OCI-LY7 (cell line): ENCODE results near the gene SKP2. TPM values are rescaled to one million over a fixed set of nuclear protein-coding genes. Genes with fewer than 3 reads are reported as not detected.

Experiments used
- BruUV-seq: library from RNA; stranded (reverse); fragments of 400-500 nt; replicated peaks from 2 replicates; lab custom pipeline; 2021; lab: Mats Ljungman, UMichigan
- CTCF ChIA-PET: fragments of 300-600 bp; sonication (Branson Sonifier 250); formaldehyde crosslinking; loops from one replicate; lab custom pipeline; 2022; ENCODE audit warnings: antibody characterized with exemption; ENCODE audit not compliant: unreplicated experiment; lab: Charles Lee
- POLR2A ChIA-PET: fragments of 300-600 bp; sonication (Branson Sonifier 250); formaldehyde crosslinking; loops from one replicate; lab custom pipeline; 2022; ENCODE audit warnings: antibody characterized with exemption; lab: Charles Lee
- DNase-seq: peaks from one replicate; pipeline ENCODE4 v3.0.0-alpha.2; 2015; ENCODE audit warnings: low spot score
- H2AFZ ChIP-seq: fragments of 200-600 bp; sonication (generic), shearing (Covaris generic); 2 replicates; pipeline ENCODE4 v1.6.1; 2014; ENCODE audit warnings: mild to moderate bottlenecking, antibody characterized with exemption, low read length, moderate library complexity
- H3K27ac ChIP-seq: fragments of 200-600 bp; sonication (generic); 2 replicates; pipeline ENCODE4 v1.5.1; 2014; ENCODE audit warnings: mixed run types, low read depth, mild to moderate bottlenecking, moderate library complexity, low read length, inconsistent platforms; ENCODE audit not compliant: poor library complexity, severe bottlenecking
- H3K36me3 ChIP-seq: fragments of 200-600 bp; sonication (generic); 2 replicates; pipeline ENCODE4 v1.6.1; 2014; ENCODE audit warnings: mild to moderate bottlenecking, antibody characterized with exemption, low read length, moderate library complexity, mixed read lengths; ENCODE audit not compliant: insufficient read depth
- H3K4me1 ChIP-seq: fragments of 200-600 bp; sonication (generic); 2 replicates; pipeline ENCODE4 v1.5.1; 2014; ENCODE audit warnings: mild to moderate bottlenecking, low read length; ENCODE audit not compliant: insufficient read depth, poor library complexity, severe bottlenecking
- H3K4me2 ChIP-seq: fragments of 200-600 bp; sonication (generic); 2 replicates; pipeline ENCODE4 v1.6.1; 2014; ENCODE audit warnings: mild to moderate bottlenecking, low read length
- H3K4me3 ChIP-seq: fragments of 200-600 bp; sonication (generic); 2 replicates; pipeline ENCODE4 v1.5.1; 2014; ENCODE audit warnings: mild to moderate bottlenecking, low read depth, low read length; ENCODE audit not compliant: poor library complexity, severe bottlenecking
- H3K79me2 ChIP-seq: fragments of 200-600 bp; sonication (generic); 2 replicates; pipeline ENCODE4 v1.6.1; 2016; ENCODE audit warnings: low read depth, mild to moderate bottlenecking, low read length, moderate library complexity, mixed read lengths; ENCODE audit not compliant: insufficient read depth
- H3K9me2 ChIP-seq: fragments of 200-600 bp; sonication (generic); 2 replicates; pipeline ENCODE4 v1.6.1; 2016; ENCODE audit warnings: mild to moderate bottlenecking, low read length, mixed read lengths; ENCODE audit not compliant: insufficient read depth
- H3K9me3 ChIP-seq: fragments of 200-600 bp; sonication (generic); 2 replicates; pipeline ENCODE4 v1.6.1; 2014; ENCODE audit warnings: mild to moderate bottlenecking, mixed run types, low read length, mixed read lengths
- H4K20me1 ChIP-seq: fragments of 200-600 bp; sonication (generic); 2 replicates; pipeline ENCODE4 v1.6.1; 2014; ENCODE audit warnings: mild to moderate bottlenecking, antibody characterized with exemption, low read length, moderate library complexity, mixed read lengths; ENCODE audit not compliant: insufficient read depth
- CTCF ChIP-seq: fragments of 200-600 bp; sonication (generic); conservative IDR thresholded peaks from 2 replicates; pipeline ENCODE4 v1.5.1; 2014; ENCODE audit warnings: mild to moderate bottlenecking, antibody characterized with exemption, low read length, moderate library complexity, mixed read lengths
- EZH2phosphoT487 ChIP-seq: fragments of 200-600 bp; sonication (generic); IDR thresholded peaks from 2 replicates; pipeline ENCODE4 v1.6.1; 2018; ENCODE audit warnings: low read depth, borderline replicate concordance, mild to moderate bottlenecking, mixed run types, antibody characterized with exemption, low read length, moderate library complexity, mixed read lengths
- intact Hi-C: fragments of 100-400 bp; cut with micrococcal nuclease; formaldehyde crosslinking; loops from one replicate; pipeline ENCODE4 v1.10.0; 2022; ENCODE audit not compliant: unreplicated experiment
- total RNA-seq, 2 experiments: library from RNA; depleted of rRNA in 1 of 2; stranded (reverse); fragments of >200 nt in 1 of 2; shearing (Covaris generic) in 1 of 2; gene quantifications; 2 replicates each; pipeline ENCODE4 v1.2.3, GENCODE V29; 2014 to 2022

The SKP2 gene
- total RNA-seq, 2 experiments from 2014 or later = 71.8 to 74.0 TPM

GRCh38 chr5:36173426-36173825 is 21.5 kb downstream of the SKP2 start:
- Histone ChIP-seq H3K79me2 (peaks cover 4% of the 10 kb centered on the region; the same call in 1 of the 2 replicates), H3K4me3 (no peak overlapping the region), H3K4me1 (peaks cover 14% of the 10 kb centered on the region), H3K36me3 (peaks cover 97% of the 10 kb centered on the region), H4K20me1 (peaks cover 4% of the 10 kb centered on the region; the same call in 1 of the 2 replicates), H2AFZ (no peak overlapping the region), H3K9me2 (no peaks in the 10 kb centered on the region), H3K4me2 (no peak overlapping the region), H3K27ac (no peak overlapping the region), H3K9me3 (no peaks in the 10 kb centered on the region)
- CTCF ChIA-PET = no interaction called here
- no peak for TF ChIP-seq EZH2phosphoT487
- TF ChIP-seq CTCF = no peak
- intact Hi-C loops = no loop called here
- POLR2A ChIA-PET = no interaction called here
- BruUV-seq = no TSS peak
- no peak for DNase-seq

GRCh38 chr5:36174119-36174518 is 22.2 kb downstream of the SKP2 start:
- Histone ChIP-seq H3K9me2 (no peaks in the 10 kb centered on the region), H4K20me1 (peaks cover 4% of the 10 kb centered on the region; the same call in 1 of the 2 replicates), H3K9me3 (no peaks in the 10 kb centered on the region), H3K4me2 (no peak overlapping the region), H3K4me3 (no peak overlapping the region), H2AFZ (no peak overlapping the region), H3K4me1 (peaks cover 14% of the 10 kb centered on the region), H3K36me3 (peaks cover 97% of the 10 kb centered on the region), H3K27ac (no peak overlapping the region), H3K79me2 (peaks cover 4% of the 10 kb centered on the region; the same call in 1 of the 2 replicates)
- TF ChIP-seq CTCF = no peak
- no peak for TF ChIP-seq EZH2phosphoT487
- no TSS peak for BruUV-seq
- no peak for DNase-seq
- POLR2A ChIA-PET = no interaction called here
- CTCF ChIA-PET = no interaction called here
- intact Hi-C loops = no loop called here

GRCh38 chr5:36175043-36175442 is 23.1 kb downstream of the SKP2 start:
- no peak overlapping the region for H3K4me3 ChIP-seq
- H3K4me1 ChIP-seq = peaks cover 14% of the 10 kb centered on the region
- intact Hi-C loops = no loop called here
- H3K27ac ChIP-seq = no peak overlapping the region
- no TSS peak for BruUV-seq
- H3K9me3 ChIP-seq = no peaks in the 10 kb centered on the region
- no peak overlapping the region for H3K4me2 ChIP-seq
- H4K20me1 ChIP-seq = peaks cover 4% of the 10 kb centered on the region; the same call in 1 of the 2 replicates
- H3K9me2 ChIP-seq = no peaks in the 10 kb centered on the region
- no peak for DNase-seq
- H3K36me3 ChIP-seq = peaks cover 97% of the 10 kb centered on the region
- peaks cover 4% of the 10 kb centered on the region; the same call in 1 of the 2 replicates for H3K79me2 ChIP-seq
- ChIA-PET POLR2A (no interaction called here), CTCF (no interaction called here)
- no peak for TF ChIP-seq EZH2phosphoT487
- TF ChIP-seq CTCF = no peak
- no peak overlapping the region for H2AFZ ChIP-seq
